Superior temporal gyrus (tissue), 1 donor: ENCODE measurements around the gene NCAPD3.
"Not testable (repeated sequence)": the region's sequence is repeated elsewhere in the genome, so short reads cannot be mapped to it uniquely, and the experiment has no call there.

Experiments
- DNase-seq: peaks from one replicate; pipeline ENCODE4 v3.0.0-alpha.2; 2016; ENCODE audit errors: extremely low spot score

Gene NCAPD3

GRCh38 chr11:134228625-134229024, 4.9 kb upstream of the NCAPD3 start:
- no peak for DNase-seq

- no peak for DNase-seq
These were observed 3.1 kb upstream of the NCAPD3 start for GRCh38 chr11:134226806-134227325.

- DNase-seq: peak; percentile 72
These were observed 1.2 kb upstream of the NCAPD3 start for GRCh38 chr11:134224710-134225664.

- DNase-seq: no peak
These were observed 646 bp downstream of the NCAPD3 start for GRCh38 chr11:134223121-134223520.

- no peak for DNase-seq
These were observed 7.0 kb downstream of the NCAPD3 start for GRCh38 chr11:134216816-134217215.

GRCh38 chr11:134215836-134216235, 7.9 kb downstream of the NCAPD3 start:
- peak; percentile 40 for DNase-seq

- no peak for DNase-seq
These were observed 16.1 kb downstream of the NCAPD3 start for GRCh38 chr11:134207538-134208239.

GRCh38 chr11:134206185-134206584, 17.6 kb downstream of the NCAPD3 start:
- DNase-seq: no peak

GRCh38 chr11:134205729-134206128, 18.0 kb downstream of the NCAPD3 start:
- no peak for DNase-seq

GRCh38 chr11:134202661-134203060, 21.1 kb downstream of the NCAPD3 start:
- DNase-seq: no peak

GRCh38 chr11:134200688-134201087, 23.1 kb downstream of the NCAPD3 start:
- DNase-seq: no peak

GRCh38 chr11:134199531-134199930, 24.2 kb downstream of the NCAPD3 start:
- DNase-seq: no peak

- no peak for DNase-seq
These were observed 27.0 kb downstream of the NCAPD3 start for GRCh38 chr11:134196756-134197155.

GRCh38 chr11:134188092-134188491, 35.7 kb downstream of the NCAPD3 start:
- DNase-seq: not testable (repeated sequence)

- no peak for DNase-seq
These were observed 42.1 kb downstream of the NCAPD3 start for GRCh38 chr11:134181707-134182106.

- no peak for DNase-seq
These were observed 45.6 kb downstream of the NCAPD3 start for GRCh38 chr11:134178032-134178674.

GRCh38 chr11:134176284-134176683, 47.5 kb downstream of the NCAPD3 start:
- DNase-seq: peak; percentile 11

- no peak for DNase-seq
These were observed 50.5 kb downstream of the NCAPD3 start for GRCh38 chr11:134173296-134173695.

- DNase-seq: no peak
These were observed 51.8 kb downstream of the NCAPD3 start for GRCh38 chr11:134171951-134172350.

GRCh38 chr11:134170919-134171281, 52.9 kb downstream of the NCAPD3 start:
- no peak for DNase-seq

GRCh38 chr11:134170177-134170918, 53.4 kb downstream of the NCAPD3 start:
- no peak for DNase-seq
